Esophagus muscularis mucosa (tissue), 4 donors: ENCODE results near the gene NAA80. TPM values are rescaled to one million over a fixed set of nuclear protein-coding genes. Genes with fewer than 3 reads are reported as not detected.

ENCODE experiments used
- DNase-seq: peaks from one replicate; pipeline ENCODE4 v3.0.0-alpha.2; 2017; ENCODE audit errors: extremely low spot score
- H3K27ac ChIP-seq, 4 donors: fragments of 200-600 bp; sonication (generic); replicated peaks in 1 of 4; 1 replicate in 3 of 4; 2 replicates in 1 of 4; pipeline ENCODE4 v1.5.1; 2016 to 2019; ENCODE audit warnings: mild to moderate bottlenecking in 1 of 4
- H3K27me3 ChIP-seq, 4 donors: fragments of 200-600 bp; sonication (generic); one replicate each; pipeline versions ENCODE4 v1.5.1 to v1.6.0; 2016 to 2019
- H3K36me3 ChIP-seq, 4 donors: fragments of 200-600 bp; sonication (generic); one replicate each; pipeline ENCODE4 v1.5.1; 2016 to 2019
- H3K4me1 ChIP-seq, 4 donors: fragments of 200-600 bp; sonication (generic); one replicate each; pipeline ENCODE4 v1.5.1; 2016 to 2019
- H3K4me3 ChIP-seq, 4 donors: fragments of 200-600 bp; sonication (generic); 1 replicate in 2 of 4; 2 replicates in 2 of 4; pipeline ENCODE4 v1.5.1; 2016 to 2019; ENCODE audit warnings: mild to moderate bottlenecking in 4 of 4, moderate library complexity in 1 of 4
- H3K9me3 ChIP-seq, 4 donors: fragments of 200-600 bp; sonication (generic); 1 replicate in 3 of 4; 2 replicates in 1 of 4; pipeline ENCODE4 v1.5.1; 2016 to 2019
- CTCF ChIP-seq, 3 experiments: fragments of 200-600 bp in 2 of 3; fragments of 450-650 bp in 1 of 3; sonication (generic) in 2 of 3; IDR thresholded peaks; one replicate each; pipeline ENCODE4 v1.5.1; 2017 to 2019; ENCODE audit warnings: antibody characterized with exemption in 3 of 3, mild to moderate bottlenecking in 2 of 3, moderate library complexity in 1 of 3
- EP300 ChIP-seq: sonication (generic); formaldehyde crosslinking; IDR thresholded peaks from one replicate; pipeline ENCODE4 v1.6.1; 2017; ENCODE audit warnings: antibody characterized with exemption
- POLR2A ChIP-seq: fragments of 450-650 bp; IDR thresholded peaks from one replicate; pipeline ENCODE4 v1.6.1; 2017; ENCODE audit warnings: antibody characterized with exemption, moderate library complexity, mild to moderate bottlenecking, low read depth
- POLR2AphosphoS5 ChIP-seq, 2 donors: sonication (generic); formaldehyde crosslinking; IDR thresholded peaks; one replicate each; pipeline ENCODE4 v1.6.1; 2017; ENCODE audit warnings: antibody characterized with exemption in 2 of 2
- WGBS: methylation state at CpG from one replicate; pipeline ENCODE4 v1.1.5; 2018; 5-methylcytosine and 5-hydroxymethylcytosine counted together
- intact Hi-C: fragments of 100-400 bp; cut with DNase I; formaldehyde crosslinking; loops from one replicate; pipeline ENCODE4 v1.15.1; 2023
- total RNA-seq, 4 donors: library from RNA; depleted of rRNA; stranded (reverse); fragments of >200 nt; gene quantifications; one replicate each; pipeline versions ENCODE4 v1.1.0 to v1.2.1, GENCODE V29; 2016

NAA80 gene
- total RNA-seq, 4 donors from 2014 or later: 6.8 to 9.5 (median 8.0) TPM

- Histone ChIP-seq H3K9me3 (no peaks in the 10 kb centered on the region), H3K36me3 (peaks cover 24 to 37% (median 30%) of the 10 kb centered on the region in 4 donors), H3K4me3 (peak overlapping the region in 2 of 4 donors; percentile 1 to 2), H3K4me1 (peaks cover 63 to 70% (median 67%) of the 10 kb centered on the region in 4 donors), H3K27ac (peak overlapping the region; percentile 96 to 100 (median 98)), H3K27me3 (no peaks in the 10 kb centered on the region)
- intact Hi-C loops: no loop called here
- WGBS: 65% methylated on average over 5 of the region's 5 CpGs
- TF ChIP-seq CTCF (IDR thresholded peaks at IDR 0.05): no peak
- no peak for TF ChIP-seq EP300
- no peak for TF ChIP-seq POLR2A
- no peak for TF ChIP-seq POLR2AphosphoS5 (IDR thresholded peaks at IDR 0.05)
- no peak for DNase-seq
These were observed 35.3 kb upstream of the NAA80 start for GRCh38 chr3:50334339-50335075.

- TF ChIP-seq EP300 (no peak), POLR2A (no peak), POLR2AphosphoS5 (IDR thresholded peaks at IDR 0.05) (peak; percentile 66 to 70), CTCF (IDR thresholded peaks at IDR 0.05) (no peak)
- Histone ChIP-seq H3K27ac (peak overlapping the region; percentile 96 to 100 (median 98)), H3K4me3 (peak overlapping the region in 1 of 4 donors; percentile 18), H3K27me3 (no peaks in the 10 kb centered on the region), H3K36me3 (peaks cover 24 to 43% (median 36%) of the 10 kb centered on the region in 4 donors), H3K9me3 (no peaks in the 10 kb centered on the region), H3K4me1 (peaks cover 61 to 68% (median 63%) of the 10 kb centered on the region in 4 donors)
- no peak for DNase-seq
- intact Hi-C loops: no loop called here
- 67% methylated on average over 7 of the region's 12 CpGs for WGBS
These were observed 34.6 kb upstream of the NAA80 start for GRCh38 chr3:50333744-50334328.

- no peak for TF ChIP-seq POLR2A
These were observed 32.2 kb upstream of the NAA80 start for GRCh38 chr3:50331364-50331907.

DNA sequence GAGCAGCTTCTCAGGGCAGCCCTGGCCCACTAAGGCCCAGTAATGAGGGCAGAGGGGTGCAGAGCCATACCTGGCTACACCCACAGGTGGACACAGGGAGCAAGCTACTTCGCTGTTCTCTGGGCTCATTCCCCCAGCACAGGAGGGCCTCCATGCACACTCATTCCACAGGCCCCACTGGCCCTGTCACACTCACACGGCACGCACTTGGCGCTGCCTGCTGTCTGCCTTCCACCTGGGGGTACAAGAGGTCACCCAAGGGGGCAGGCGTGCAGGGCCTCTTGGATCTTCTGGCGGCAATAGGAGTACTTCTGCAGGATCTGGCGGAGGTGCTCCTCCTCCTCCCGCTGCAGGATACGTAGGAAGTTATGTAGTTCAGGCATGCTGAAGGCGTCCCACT lies 31.1 kb upstream of the NAA80 start:
- TF ChIP-seq CTCF (IDR thresholded peaks at IDR 0.05) (no peak), POLR2AphosphoS5 (IDR thresholded peaks at IDR 0.05) (no peak), EP300 (no peak), POLR2A (no peak)
- Histone ChIP-seq H3K9me3 (no peaks in the 10 kb centered on the region), H3K27ac (no peak overlapping the region), H3K4me3 (no peak overlapping the region), H3K36me3 (peaks cover 34 to 61% (median 50%) of the 10 kb centered on the region in 4 donors), H3K4me1 (peaks cover 54 to 70% (median 65%) of the 10 kb centered on the region in 4 donors), H3K27me3 (no peaks in the 10 kb centered on the region)
- intact Hi-C loops: no loop called here
- no peak for DNase-seq
- 94% methylated on average over 6 of the region's 10 CpGs for WGBS

More at GRCh38 chr3:50331364-50331907, 32.2 kb upstream of the NAA80 start:
- H3K4me1 ChIP-seq: peaks cover 65 to 70% (median 67%) of the 10 kb centered on the region in 4 donors
- no peak for DNase-seq
- 94% methylated on average over 19 of the region's 19 CpGs for WGBS
- no peaks in the 10 kb centered on the region for H3K27me3 ChIP-seq
- H3K4me3 ChIP-seq: no peak overlapping the region
- peaks cover 24 to 50% (median 39%) of the 10 kb centered on the region in 4 donors for H3K36me3 ChIP-seq
- H3K27ac ChIP-seq: no peak overlapping the region
- intact Hi-C loops: no loop called here
- no peaks in the 10 kb centered on the region for H3K9me3 ChIP-seq

DNA sequence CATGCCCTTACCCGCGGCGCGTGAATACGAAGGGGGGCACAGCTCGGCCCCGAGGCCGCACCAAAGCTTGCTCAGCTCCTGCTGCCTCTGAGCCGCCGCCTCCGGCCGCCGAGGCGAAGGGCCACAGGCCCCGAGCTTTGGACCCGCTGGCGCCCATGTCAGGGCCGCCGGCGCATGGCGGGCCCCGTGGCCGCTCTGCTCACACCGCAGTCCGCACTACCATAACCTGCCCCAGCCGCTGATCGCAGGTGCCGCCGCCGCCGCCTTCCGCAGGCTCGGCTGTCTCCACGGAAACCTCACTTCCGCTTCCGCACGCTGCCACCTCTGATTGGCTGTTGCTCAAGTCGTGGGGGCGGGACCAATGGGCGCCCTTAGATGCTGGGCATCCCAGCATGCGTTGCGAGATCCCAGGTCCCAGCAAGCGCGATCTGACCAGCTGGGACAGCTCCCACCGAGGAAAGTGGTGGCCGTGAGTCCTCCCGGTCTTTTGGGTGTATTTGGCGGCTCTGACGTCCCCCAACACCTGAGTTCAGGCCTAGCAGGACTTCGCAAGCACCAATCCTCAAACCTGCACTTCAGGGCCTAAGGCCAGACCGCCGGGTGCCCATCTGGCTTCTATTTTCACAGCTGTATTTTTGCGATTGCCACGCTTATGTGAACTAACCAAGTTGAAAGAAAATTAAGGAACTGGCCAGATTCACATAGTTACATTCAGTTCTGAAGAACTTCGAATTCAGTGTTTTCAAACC lies 28.9 kb upstream of the NAA80 start, which contains the start of gene TUSC2:
Gene TUSC2 (minus strand): TSS at position 281 of the 749 bp plus-strand sequence. CDS start 124 bp downstream, at position 157.
- Histone ChIP-seq H3K4me3 (peak within 1 kb of the TSS; percentile 85 to 100 (median 98)), H3K27ac (peak within 1 kb of the TSS; percentile 83 to 93 (median 92)), H3K36me3 (peaks cover 34 to 67% (median 56%) of the 10 kb centered on the region in 4 donors), H3K9me3 (no peaks in the 10 kb centered on the region), H3K4me1 (peaks cover 48 to 68% (median 62%) of the 10 kb centered on the region in 4 donors), H3K27me3 (no peaks in the 10 kb centered on the region)
- TF ChIP-seq POLR2AphosphoS5 (IDR thresholded peaks at IDR 0.05) (peak; percentile 96 to 97), POLR2A (peak; percentile 62), CTCF (IDR thresholded peaks at IDR 0.05) (peak in 1 of 3 experiments; percentile 20), EP300 (no peak)
- 9% methylated on average over 15 of the region's 55 CpGs for WGBS
- peak; percentile 99 for DNase-seq
- intact Hi-C loops: no loop called here
